Activated gamma-delta T cell (primary cell): Measurements from ENCODE around the gene ADGRD1.
"Not testable (repeated sequence)": the region's sequence is repeated elsewhere in the genome, so short reads cannot be mapped to it uniquely, and the experiment has no call there.

ENCODE experiments used
- DNase-seq: peaks from one replicate; lab custom pipeline; 2025; lab: John Stamatoyannopoulos, UW

Gene ADGRD1

DNA sequence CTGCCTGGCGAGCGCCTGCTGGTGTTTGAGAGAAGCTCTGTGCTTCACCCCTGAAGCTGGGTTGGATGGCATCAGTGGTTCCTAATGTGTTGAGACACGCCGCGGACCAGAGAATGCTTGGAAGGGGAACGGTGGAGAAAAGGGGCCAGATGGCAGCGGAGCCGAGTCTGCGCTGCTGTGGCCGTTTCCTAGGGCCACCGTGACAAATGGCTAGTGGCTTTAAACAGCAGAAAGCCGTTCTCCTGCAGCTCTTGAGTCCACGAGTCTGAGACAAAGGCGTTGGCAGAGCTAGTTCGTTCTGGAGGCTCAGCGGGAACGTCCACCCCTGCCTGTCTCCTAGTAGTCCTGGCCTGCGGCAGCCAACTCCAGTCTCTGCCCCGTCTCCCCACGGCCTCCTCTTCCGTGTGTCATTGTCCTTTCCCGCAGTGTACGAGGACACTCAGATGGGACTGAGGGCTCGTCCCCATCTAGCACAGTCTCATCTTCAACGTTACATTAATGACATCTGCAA is 103.6 kb downstream of the ADGRD1 start:
- no peak for DNase-seq

DNA sequence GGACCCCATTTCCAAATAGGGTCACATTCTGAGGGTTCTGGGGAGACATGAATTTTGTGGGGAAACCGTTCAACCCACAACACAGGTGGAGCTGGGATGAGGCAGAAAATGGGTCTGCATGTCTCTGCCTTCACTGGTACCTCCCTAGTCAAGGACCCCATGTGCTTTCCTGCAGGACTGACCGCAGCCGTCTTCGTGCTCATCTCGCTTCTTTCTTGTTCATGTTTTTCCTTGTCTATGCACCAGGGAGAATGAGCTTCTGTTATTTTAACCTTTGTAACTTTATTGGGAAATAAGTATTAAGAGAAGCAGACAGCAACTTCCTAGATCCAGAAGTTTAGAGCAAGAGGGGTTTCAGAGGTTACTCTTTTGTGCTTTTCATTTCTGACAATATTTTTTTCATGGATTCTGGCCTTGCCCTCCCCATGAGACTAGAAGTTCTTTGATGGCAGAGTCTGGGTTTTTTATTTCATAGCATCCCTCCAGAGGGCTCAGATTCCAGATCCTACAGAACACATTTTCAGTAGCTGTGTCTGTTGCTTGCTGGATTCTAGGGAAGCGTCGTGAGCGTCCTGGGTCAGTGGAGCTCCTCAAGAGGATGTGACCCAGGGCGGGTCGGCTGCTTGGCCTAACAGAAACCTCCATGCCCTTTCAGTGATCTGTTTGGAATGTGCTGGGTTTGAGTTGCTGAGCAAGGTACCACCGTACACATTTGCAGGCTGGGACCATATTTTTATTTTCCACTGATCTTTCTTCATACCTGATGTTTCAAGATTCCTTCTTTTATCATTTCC is 104.2 kb downstream of the ADGRD1 start:
- DNase-seq = no peak

DNA sequence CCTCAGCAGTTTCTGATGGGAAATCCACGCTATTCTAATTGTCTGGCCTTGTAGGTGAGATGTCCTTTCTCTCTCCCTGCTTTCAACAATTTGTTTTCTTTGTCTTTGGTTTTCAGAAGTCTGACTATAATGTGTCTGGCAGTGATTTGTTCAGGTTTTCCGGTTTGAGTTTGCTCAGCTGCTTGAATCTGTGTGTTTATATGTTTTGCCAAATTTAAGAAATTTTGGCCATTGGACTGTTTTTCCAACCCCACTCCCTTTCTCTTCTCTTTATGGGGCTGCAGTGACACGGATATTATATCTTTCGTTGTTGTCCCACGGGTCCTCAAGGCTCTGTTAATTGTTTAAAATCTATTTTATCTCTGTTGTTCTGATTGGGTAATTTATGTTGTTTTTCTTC is 105.0 kb downstream of the ADGRD1 start:
- DNase-seq = no peak

GRCh38 chr12:131060011-131060703 is 106.5 kb downstream of the ADGRD1 start:
- no peak for DNase-seq

DNA sequence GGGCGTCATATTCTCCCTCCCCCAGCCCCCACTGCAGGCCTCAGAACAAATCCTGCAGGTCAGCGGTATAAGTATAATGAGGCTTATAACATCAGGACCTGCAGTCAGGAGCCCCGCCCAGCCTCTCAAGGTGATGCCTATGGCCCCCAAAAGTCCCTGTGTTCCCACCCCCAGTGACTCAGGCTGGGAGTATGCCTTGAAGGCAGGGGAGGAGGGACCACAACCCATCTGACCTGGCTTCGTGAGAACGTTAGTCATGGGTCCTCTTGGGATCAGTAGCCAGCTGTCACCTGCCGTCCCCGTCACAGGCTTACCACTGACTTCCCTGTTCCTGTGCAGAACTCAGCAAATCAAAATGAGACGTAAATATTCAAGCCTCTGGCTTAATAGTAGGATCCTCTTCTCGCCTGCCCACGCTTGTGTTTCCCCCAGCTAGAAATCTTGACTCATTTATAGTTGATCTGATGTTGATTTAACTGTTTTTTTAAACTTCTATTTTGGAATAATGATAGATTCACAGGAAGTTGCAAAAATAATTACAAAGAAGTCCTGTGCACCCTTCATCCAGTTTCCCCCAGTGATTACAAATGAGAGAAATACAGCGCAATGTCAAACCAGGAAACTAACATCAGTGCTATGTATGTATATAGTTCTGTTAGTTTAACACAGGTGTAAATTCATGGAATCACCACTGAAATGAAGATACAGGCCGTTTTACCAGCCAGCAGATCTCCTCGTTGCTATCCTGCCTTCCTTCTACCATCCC is 107.5 kb downstream of the ADGRD1 start:
- no peak for DNase-seq

- DNase-seq = no peak
These were observed 109.7 kb downstream of the ADGRD1 start for GRCh38 chr12:131063413-131063812.

DNA sequence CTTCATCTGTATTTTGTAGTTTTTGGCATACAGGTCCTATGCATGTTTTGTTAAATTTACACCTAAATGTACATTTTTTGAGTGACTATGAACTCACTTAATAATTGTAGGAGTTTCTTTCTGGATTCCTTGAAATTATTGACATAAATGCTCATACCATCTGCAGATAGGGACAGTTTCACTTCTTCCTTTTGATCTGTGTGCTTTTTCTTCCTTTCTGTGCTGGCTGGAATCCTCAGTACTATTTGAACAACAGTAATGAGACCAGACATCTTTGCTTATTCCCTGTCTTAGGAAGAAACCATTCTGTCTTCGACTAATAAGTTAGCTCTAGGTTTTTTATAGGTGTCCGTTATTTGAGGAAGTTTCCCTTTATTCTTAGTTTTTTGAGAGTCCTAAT is 110.3 kb downstream of the ADGRD1 start:
- DNase-seq = no peak

DNA sequence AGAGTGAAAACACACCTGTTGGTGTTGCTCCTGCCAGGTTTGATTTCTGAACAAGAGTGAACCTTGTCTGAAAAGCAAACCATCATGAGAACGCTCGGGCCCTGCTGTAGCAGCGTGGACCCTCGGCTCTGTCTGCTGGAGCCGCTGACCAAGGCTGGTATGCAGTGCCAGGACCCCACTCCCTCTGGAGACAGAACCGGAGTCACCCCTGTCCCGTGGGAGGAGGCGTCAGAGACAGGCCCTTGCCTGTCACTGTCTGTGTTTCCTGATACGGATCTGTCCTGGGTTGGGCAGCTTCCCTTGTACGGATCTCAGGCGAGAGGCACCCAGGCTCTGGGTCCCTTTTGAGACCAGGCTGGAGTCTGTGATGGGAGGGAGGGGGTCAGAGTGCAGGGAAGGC is 111.6 kb downstream of the ADGRD1 start:
- no peak for DNase-seq

DNA sequence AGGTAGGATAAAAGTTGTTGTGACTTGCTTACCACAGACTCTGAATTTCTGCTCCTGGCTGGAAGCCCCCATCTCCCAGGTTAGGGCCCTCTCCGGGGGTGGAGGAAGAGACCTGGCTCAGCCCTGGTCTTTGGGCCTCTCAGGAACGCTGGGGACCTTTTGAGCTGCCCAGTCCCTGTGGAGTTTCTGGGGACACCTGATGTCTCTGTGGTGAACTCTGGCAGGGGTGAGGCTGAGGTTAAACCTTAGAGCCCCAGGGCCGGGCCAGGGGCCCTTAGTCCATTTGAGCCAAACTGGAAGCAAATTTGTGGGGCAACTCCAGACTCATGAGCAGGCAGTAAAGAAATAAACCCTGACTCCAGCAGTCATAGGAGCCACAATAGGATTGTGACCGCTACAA is 112.1 kb downstream of the ADGRD1 start:
- no peak for DNase-seq

DNA sequence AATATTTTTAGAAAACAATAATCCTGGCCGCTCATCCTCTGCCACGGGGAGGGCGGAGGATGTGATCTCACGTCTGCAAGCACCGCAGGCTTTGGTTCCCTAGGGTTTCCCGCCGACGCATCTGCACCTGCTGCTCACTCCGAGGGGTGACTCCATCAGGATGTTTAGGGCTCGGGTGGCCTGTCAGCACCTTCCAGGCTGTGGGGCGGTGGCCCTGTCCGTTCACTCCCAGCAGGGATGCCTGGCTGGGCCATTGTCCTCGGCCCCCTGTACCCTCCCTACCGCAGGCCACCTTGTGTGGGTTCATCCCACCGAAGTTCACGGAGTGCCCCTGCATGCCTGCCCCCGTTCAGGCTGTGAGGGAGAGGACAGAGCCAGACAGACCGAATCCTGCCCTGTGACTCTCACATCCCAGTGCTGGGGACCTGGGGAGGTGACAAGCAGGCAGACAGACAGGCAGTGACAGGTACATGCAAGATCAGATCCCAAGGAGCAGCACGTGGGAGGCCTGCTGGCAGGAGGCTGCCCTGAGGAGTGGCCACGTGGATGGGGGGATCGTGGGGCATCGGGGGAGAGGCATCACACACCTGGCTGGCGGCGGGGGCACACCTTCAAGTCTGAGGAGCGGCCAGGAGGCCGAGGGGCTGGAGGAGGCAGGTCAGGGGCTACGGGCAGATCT is 112.6 kb downstream of the ADGRD1 start:
- no peak for DNase-seq

DNA sequence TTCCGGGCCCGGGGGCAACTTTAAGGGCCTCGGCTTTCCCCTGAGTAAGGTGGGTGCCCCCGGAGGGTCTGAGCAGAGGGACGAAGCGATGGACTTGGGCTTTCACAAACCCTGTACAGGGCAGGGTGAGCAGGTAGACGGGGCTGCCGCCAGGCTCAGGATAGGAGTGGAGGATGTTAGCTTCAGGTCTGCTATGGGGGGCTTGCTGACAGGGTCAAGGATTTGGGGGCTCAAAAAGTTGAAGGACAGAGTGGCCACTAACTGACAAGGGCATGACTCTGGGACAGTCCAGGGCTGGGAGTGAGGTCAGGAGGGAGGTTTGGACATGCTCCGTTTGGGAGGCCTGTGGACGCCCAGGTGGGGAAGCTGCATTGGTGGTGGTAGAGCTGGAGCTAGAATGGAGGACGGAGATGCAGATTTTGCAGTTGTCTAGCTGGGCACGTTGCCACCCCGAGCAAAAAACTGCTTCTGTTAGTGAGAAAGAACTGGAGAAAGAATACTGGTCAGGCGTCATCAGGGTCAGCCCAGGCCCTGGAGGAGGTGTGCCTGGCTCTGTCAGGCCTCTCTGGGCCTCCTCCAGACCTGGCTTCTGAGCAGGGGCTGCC is 113.3 kb downstream of the ADGRD1 start:
- no peak for DNase-seq

DNA sequence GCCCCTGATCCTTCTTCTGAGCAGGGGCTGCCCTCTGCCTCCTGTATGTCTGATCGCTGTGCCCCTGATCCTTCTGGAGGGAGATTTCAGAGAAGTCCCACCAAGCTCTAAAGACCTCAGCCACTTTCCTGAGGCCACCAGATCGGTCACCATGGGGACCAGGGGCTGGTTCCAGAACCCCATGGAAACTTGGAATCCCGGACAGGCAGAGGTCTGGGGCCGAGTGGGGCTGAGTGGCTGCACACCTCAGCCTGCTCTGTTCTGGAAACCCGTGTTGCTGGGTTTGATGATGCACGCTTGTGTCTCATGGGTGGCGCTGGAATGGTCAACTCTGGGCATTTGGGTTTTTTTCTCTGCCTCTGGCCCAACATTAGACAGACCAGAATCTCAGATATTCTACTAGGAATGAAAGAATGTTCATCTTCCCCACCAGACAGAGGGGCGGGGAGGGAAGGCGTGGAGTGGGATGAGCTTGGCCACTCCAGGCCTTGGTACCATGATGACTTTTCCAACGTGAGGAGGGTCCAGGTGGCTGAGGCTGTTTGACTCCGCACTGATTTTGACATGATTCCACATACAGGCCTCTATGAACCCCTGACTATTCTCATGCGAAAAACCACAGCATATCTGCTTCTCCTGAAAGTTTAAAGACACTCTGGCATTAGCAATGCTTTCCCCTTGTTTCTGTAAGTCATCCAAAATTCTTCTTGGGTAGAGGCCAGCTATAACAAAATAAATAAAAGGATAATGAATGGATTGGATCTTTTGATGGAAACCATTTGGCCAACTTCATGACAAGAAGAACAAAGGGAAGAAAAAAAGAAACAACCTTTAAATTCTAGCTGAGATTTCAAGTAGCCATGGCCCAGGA is 114.5 kb downstream of the ADGRD1 start:
- DNase-seq = no peak

GRCh38 chr12:131068926-131069720 is 115.4 kb downstream of the ADGRD1 start:
- not testable (repeated sequence) for DNase-seq

DNA sequence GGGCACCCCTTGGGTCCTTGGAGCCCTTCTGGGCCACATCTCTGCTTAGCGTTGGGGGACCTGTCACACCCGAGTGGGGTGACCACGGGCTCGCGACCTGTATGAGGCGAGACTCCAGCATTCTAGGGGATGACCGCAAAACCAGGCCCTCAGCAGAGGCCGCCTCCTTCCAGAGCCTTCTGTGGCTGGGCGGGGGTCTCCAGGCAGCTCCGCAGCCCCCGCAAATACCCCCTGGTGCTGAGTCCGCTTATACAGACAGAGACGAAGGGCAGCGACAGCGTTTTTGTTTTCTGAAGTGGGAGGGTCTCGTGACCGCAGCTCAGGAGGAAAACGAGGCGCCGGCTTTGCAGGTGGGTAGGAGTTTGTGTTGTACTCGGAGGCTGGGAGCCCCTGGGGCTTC is 116.4 kb downstream of the ADGRD1 start:
- not testable (repeated sequence) for DNase-seq

DNA sequence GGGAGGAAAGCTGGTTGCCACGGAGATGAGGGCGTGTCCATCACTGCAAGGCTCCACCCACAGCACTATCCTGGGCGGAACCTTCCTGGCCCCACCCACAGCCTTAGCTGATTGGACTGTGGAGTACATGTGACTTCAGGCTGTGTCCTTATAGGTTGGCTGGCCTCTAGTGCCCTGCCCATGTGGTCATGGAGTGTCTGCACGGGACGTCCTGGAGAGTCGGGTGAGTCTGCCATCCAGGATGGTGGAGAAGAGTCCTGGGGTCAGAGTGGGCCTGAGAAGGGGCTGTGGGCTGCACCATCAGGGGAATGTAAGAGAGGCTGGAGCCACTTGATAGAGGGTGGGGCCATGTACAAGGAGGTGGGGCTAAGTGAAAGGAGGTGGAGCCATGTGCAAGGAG is 117.0 kb downstream of the ADGRD1 start:
- DNase-seq = not testable (repeated sequence)

DNA sequence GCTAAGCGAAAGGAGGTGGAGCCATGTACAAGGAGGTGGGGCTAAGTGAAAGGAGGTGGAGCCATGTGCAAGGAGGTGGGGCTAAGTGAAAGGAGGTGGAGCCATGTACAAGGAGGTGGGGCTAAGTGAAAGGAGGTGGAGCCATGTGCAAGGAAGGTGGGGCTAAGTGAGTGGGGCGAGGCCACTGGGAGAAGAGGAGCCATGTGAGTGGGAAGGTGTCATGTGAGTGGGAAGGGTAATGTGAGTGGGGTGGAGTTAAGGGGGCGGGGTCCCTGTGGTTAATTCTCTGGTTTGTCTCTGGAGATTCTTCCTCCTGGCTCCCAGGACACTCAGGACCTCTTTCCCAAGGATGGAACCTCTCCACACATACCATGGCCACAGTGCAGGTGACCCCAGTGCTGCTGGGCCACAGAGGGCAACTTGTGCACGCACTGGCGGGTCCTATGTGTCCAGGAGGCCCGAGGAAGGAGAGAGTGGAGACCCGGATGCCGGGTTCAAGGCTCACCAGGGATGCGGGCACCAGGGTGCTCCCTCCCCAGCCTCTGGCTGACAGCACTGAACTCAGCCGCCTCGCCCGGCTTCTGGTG is 117.6 kb downstream of the ADGRD1 start:
- DNase-seq = not testable (repeated sequence)

DNA sequence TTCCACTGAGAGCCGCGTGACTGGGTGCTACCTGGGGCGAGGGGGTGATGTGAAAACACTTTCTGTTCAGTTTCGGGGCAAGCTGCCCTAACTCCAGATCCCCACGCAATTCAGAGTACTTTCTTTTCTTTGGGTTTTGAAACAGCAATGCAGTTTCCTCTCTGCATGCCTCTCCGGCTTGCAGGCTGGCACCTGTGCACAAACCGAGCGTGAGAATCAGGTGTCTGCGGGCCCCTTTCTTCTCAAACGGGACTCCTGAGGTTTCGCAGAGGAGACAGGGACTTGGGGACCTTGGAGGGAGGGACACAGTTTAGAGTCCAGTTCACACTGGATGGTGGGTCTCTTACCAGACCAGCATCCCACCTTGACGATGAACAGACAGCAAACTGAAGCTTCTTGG is 118.2 kb downstream of the ADGRD1 start:
- DNase-seq = not testable (repeated sequence)

GRCh38 chr12:131072451-131073230 is 118.9 kb downstream of the ADGRD1 start:
- DNase-seq = no peak
